Sigmoid colon (tissue), 7 donors: ENCODE results near the gene FITM1. TPM values are rescaled to one million over a fixed set of nuclear protein-coding genes. Genes with fewer than 3 reads are reported as not detected.

Source experiments
- DNase-seq: peaks from one replicate; pipeline ENCODE4 v3.0.0-alpha.2; 2019
- H3K27ac ChIP-seq, 4 donors: fragments of 200-600 bp; sonication (generic); one replicate each; pipeline ENCODE4 v1.5.1; 2016 to 2019; ENCODE audit warnings: mild to moderate bottlenecking in 1 of 4
- H3K27me3 ChIP-seq, 3 donors: fragments of 200-600 bp; sonication (generic); one replicate each; pipeline ENCODE4 v1.5.1; 2019; ENCODE audit warnings: mild to moderate bottlenecking in 1 of 3
- H3K36me3 ChIP-seq, 4 donors: fragments of 200-600 bp; sonication (generic); one replicate each; pipeline ENCODE4 v1.5.1; 2016 to 2019
- H3K4me1 ChIP-seq, 4 donors: fragments of 200-600 bp; sonication (generic); one replicate each; pipeline ENCODE4 v1.5.1; 2017 to 2019
- H3K4me3 ChIP-seq, 4 donors: fragments of 200-600 bp; sonication (generic); one replicate each; pipeline ENCODE4 v1.5.1; 2017 to 2019; ENCODE audit warnings: mild to moderate bottlenecking in 2 of 4, moderate library complexity in 1 of 4
- H3K9me3 ChIP-seq, 4 donors: fragments of 200-600 bp in 3 of 4; sonication (generic) in 3 of 4; one replicate each; pipeline versions ENCODE4 v1.5.1 to v1.6.1; 2013 to 2019
- EP300 ChIP-seq, 4 donors: sonication (generic); formaldehyde crosslinking; IDR thresholded peaks; one replicate each; pipeline ENCODE4 v1.6.1; 2017; ENCODE audit warnings: antibody characterized with exemption in 4 of 4
- POLR2A ChIP-seq, 2 donors: fragments of 450-650 bp; IDR thresholded peaks; one replicate each; pipeline ENCODE4 v1.6.1; 2016; ENCODE audit warnings: antibody characterized with exemption in 2 of 2, mild to moderate bottlenecking in 2 of 2, moderate library complexity in 2 of 2
- POLR2AphosphoS5 ChIP-seq, 4 donors: sonication (generic); formaldehyde crosslinking; IDR thresholded peaks; one replicate each; pipeline ENCODE4 v1.6.1; 2017; ENCODE audit warnings: antibody characterized with exemption in 4 of 4
- WGBS, 2 donors: extraction: QIAGEN DNeasy Blood & Tissue Kit; methylation state at CpG; one replicate each; pipeline ENCODE4 v1.1.7; 2013; 5-methylcytosine and 5-hydroxymethylcytosine counted together
- intact Hi-C: fragments of 100-400 bp; cut with DNase I; formaldehyde crosslinking; loops from one replicate; pipeline ENCODE4 v1.15.1; 2023
- polyA plus RNA-seq, 3 donors: library from polyadenylated mRNA; stranded (reverse); fragments of 200-250 nt; gene quantifications; one replicate each; pipeline ENCODE4 v1.2.3, GENCODE V29; 2013
- total RNA-seq, 4 donors: library from RNA; depleted of rRNA; stranded (reverse); fragments of >200 nt; gene quantifications; one replicate each; pipeline ENCODE4 v1.1.0, GENCODE V29; 2016
- TF ChIP-seq, protein P1 (sequence below), 4 experiments: fragments of 450-650 bp in 3 of 4; fragments of 200-600 bp in 1 of 4; IDR thresholded peaks; one replicate each; pipeline ENCODE4 v1.5.1; 2016 to 2019; ENCODE audit warnings: antibody characterized with exemption in 4 of 4, mild to moderate bottlenecking in 3 of 4, moderate library complexity in 2 of 4
- donor health status: healthy with polysubstance abuse.
- donor health status: Bipolar disorder and iron deficiency.
- donor health status: healthy.

The FITM1 gene
- total and polyA plus RNA-seq, 7 donors, result 0.33 to 1.8 TPM; not detected in 5

GRCh38 chr14:24093901-24094840 is 36.3 kb upstream of the FITM1 start, which contains the start of gene PCK2:
Gene PCK2 (plus strand): TSS chr14:24094311. CDS start chr14:24094406, 95 bp downstream.
- peak within 1 kb of the TSS; percentile 88 to 99 (median 89) for H3K27ac ChIP-seq
- H3K9me3 ChIP-seq, result no peaks in the 10 kb centered on the region
- peaks cover 0 to 19% (median 9%) of the 10 kb centered on the region in 4 donors for H3K4me1 ChIP-seq
- TF ChIP-seq POLR2A (IDR thresholded peaks at IDR 0.05), result peak in 1 of 2 donors; percentile 81
- TF ChIP-seq, protein P1, sequence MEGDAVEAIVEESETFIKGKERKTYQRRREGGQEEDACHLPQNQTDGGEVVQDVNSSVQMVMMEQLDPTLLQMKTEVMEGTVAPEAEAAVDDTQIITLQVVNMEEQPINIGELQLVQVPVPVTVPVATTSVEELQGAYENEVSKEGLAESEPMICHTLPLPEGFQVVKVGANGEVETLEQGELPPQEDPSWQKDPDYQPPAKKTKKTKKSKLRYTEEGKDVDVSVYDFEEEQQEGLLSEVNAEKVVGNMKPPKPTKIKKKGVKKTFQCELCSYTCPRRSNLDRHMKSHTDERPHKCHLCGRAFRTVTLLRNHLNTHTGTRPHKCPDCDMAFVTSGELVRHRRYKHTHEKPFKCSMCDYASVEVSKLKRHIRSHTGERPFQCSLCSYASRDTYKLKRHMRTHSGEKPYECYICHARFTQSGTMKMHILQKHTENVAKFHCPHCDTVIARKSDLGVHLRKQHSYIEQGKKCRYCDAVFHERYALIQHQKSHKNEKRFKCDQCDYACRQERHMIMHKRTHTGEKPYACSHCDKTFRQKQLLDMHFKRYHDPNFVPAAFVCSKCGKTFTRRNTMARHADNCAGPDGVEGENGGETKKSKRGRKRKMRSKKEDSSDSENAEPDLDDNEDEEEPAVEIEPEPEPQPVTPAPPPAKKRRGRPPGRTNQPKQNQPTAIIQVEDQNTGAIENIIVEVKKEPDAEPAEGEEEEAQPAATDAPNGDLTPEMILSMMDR (IDR thresholded peaks at IDR 0.05), result peak in 2 of 4 experiments; percentile 15 to 16
- TF ChIP-seq EP300 (IDR thresholded peaks at IDR 0.05), result no peak
- TF ChIP-seq POLR2AphosphoS5 (IDR thresholded peaks at IDR 0.05), result peak; percentile 17 to 67 (median 60)
- H3K4me3 ChIP-seq, result peak within 1 kb of the TSS; percentile 77 to 95 (median 86)
- intact Hi-C loops, result loop anchor here (1.0 to 10.0 kb wide), 4 partner anchors 13 to 459 kb away; partner anchors contain the start of genes CARMIL3, DHRS2 and DHRS4L2
- peaks cover 0 to 4% (median 0%) of the 10 kb centered on the region in 4 donors for H3K36me3 ChIP-seq
- no peaks in the 10 kb centered on the region for H3K27me3 ChIP-seq
- 0 to 1% methylated on average over 68 of the region's 68 CpGs for WGBS, 2 donors
- DNase-seq, result peak; percentile 98

- intact Hi-C loops, result loop anchor here (1.0 to 10.0 kb wide), 3 partner anchors 12 to 460 kb away; partner anchors contain the start of genes DHRS2 and DHRS4L2
- 1 to 5% methylated on average over 14 of the region's 14 CpGs for WGBS, 2 donors
- peak overlapping the region; percentile 88 to 99 (median 89) for H3K27ac ChIP-seq
- no peaks in the 10 kb centered on the region for H3K27me3 ChIP-seq
- H3K4me1 ChIP-seq, result peaks cover 0 to 19% (median 9%) of the 10 kb centered on the region in 4 donors
- H3K4me3 ChIP-seq, result peak overlapping the region; percentile 77 to 95 (median 86)
- no peaks in the 10 kb centered on the region for H3K9me3 ChIP-seq
- H3K36me3 ChIP-seq, result peaks cover 0 to 9% (median 0%) of the 10 kb centered on the region in 4 donors
- TF ChIP-seq, protein P1 (IDR thresholded peaks at IDR 0.05), result no peak
- TF ChIP-seq POLR2A (IDR thresholded peaks at IDR 0.05) (no peak), EP300 (IDR thresholded peaks at IDR 0.05) (no peak)
- no peak for DNase-seq
Observed at GRCh38 chr14:24094841-24095270, 35.6 kb upstream of the FITM1 start.

GRCh38 chr14:24095271-24096068 is 35.0 kb upstream of the FITM1 start:
- H3K27me3 ChIP-seq, result no peaks in the 10 kb centered on the region
- intact Hi-C loops, result loop anchor here (10.0 kb wide), 2 partner anchors 111 to 461 kb away; partner anchors contain the start of genes DHRS2 and DHRS4L2
- peaks cover 0 to 19% (median 9%) of the 10 kb centered on the region in 4 donors for H3K4me1 ChIP-seq
- 14 to 33% methylated on average over 12 of the region's 12 CpGs for WGBS, 2 donors
- peak overlapping the region in 3 of 4 donors; percentile 77 to 95 (median 82) for H3K4me3 ChIP-seq
- H3K9me3 ChIP-seq, result no peaks in the 10 kb centered on the region
- TF ChIP-seq POLR2A (IDR thresholded peaks at IDR 0.05), result peak in 1 of 2 donors; percentile 75
- TF ChIP-seq, protein P1 (IDR thresholded peaks at IDR 0.05), result no peak
- peak in 2 of 4 donors; percentile 47 to 59 for TF ChIP-seq POLR2AphosphoS5 (IDR thresholded peaks at IDR 0.05)
- no peak for DNase-seq
- H3K36me3 ChIP-seq, result peaks cover 0 to 12% (median 0%) of the 10 kb centered on the region in 4 donors
- peak overlapping the region; percentile 88 to 99 (median 89) for H3K27ac ChIP-seq

DNA sequence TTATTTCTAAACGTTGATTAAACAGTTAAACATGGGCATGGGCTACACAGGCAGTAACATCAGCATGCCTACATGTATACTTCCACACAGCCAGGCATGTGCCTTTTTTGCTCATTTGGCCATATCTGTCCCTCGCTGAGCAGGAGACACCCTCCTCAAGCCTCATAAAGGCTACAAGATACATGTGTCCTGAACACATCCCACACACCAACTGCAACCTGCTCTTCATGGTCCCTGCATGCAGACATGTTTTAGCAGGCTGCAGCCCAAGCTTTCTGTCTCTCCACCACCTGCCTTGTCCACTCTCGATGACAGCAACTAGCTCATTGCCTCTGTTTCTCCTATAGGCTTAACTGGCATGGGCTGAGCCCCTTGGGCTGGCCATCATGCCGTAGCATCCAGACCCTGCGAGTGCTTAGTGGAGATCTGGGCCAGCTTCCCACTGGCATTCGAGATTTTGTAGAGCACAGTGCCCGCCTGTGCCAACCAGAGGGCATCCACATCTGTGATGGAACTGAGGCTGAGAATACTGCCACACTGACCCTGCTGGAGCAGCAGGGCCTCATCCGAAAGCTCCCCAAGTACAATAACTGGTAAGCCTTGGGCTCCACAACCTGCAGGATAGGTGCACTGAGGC is 33.8 kb upstream of the FITM1 start:
- Histone ChIP-seq H3K27me3 (no peaks in the 10 kb centered on the region), H3K36me3 (peaks cover 0 to 12% (median 0%) of the 10 kb centered on the region in 4 donors), H3K4me1 (peaks cover 0 to 19% (median 9%) of the 10 kb centered on the region in 4 donors), H3K4me3 (no peak overlapping the region), H3K9me3 (no peaks in the 10 kb centered on the region), H3K27ac (no peak overlapping the region)
- intact Hi-C loops, result loop anchor here (10.0 kb wide), 2 partner anchors 112 to 462 kb away; partner anchors contain the start of genes DHRS2 and DHRS4L2
- no peak for TF ChIP-seq EP300 (IDR thresholded peaks at IDR 0.05)
- no peak for TF ChIP-seq POLR2AphosphoS5 (IDR thresholded peaks at IDR 0.05)
- TF ChIP-seq, protein P1 (IDR thresholded peaks at IDR 0.05), result no peak
- no peak for TF ChIP-seq POLR2A (IDR thresholded peaks at IDR 0.05)
- 95 to 97% methylated on average over 8 of the region's 8 CpGs for WGBS, 2 donors
- no peak for DNase-seq
